ENCODE results near the gene PRSS57.

DNA sequence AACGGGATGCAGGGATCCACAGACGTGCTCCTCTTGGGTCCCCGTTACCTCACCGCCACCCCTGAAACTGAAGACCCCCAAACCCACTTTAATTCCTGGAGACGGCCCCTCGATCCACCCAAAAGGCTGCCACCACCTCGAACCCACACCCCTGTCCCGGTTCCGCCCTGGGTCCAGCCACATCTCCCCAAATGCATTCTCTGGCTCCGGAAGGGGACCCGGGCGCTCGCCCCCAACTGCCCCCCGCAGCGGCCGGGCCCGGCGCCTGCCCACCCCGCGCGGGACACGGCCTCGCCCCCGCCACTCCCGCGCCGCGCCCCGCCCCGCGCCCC lies 19.3 kb downstream of the PRSS57 start:
- TF ChIP-seq POLR2AphosphoS5 (IDR thresholded peaks at IDR 0.05) (no peak), POLR2A (IDR thresholded peaks at IDR 0.05) (no peak)
- TF ChIP-seq, protein P1, sequence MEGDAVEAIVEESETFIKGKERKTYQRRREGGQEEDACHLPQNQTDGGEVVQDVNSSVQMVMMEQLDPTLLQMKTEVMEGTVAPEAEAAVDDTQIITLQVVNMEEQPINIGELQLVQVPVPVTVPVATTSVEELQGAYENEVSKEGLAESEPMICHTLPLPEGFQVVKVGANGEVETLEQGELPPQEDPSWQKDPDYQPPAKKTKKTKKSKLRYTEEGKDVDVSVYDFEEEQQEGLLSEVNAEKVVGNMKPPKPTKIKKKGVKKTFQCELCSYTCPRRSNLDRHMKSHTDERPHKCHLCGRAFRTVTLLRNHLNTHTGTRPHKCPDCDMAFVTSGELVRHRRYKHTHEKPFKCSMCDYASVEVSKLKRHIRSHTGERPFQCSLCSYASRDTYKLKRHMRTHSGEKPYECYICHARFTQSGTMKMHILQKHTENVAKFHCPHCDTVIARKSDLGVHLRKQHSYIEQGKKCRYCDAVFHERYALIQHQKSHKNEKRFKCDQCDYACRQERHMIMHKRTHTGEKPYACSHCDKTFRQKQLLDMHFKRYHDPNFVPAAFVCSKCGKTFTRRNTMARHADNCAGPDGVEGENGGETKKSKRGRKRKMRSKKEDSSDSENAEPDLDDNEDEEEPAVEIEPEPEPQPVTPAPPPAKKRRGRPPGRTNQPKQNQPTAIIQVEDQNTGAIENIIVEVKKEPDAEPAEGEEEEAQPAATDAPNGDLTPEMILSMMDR (IDR thresholded peaks at IDR 0.05): no peak
